GM12878 (cell line): ENCODE results near the gene TMC5. TPM values are rescaled to one million over a fixed set of nuclear protein-coding genes. Genes with fewer than 3 reads are reported as not detected.

Source experiments
- ATAC-seq: fragments of 200-7000 bp; cut with Tn5 transposase; 3 replicates; pipeline ENCODE4 v1.9.1; 2020; ENCODE audit warnings: mild to moderate bottlenecking, moderate library complexity
- BruUV-seq: library from RNA; stranded (reverse); fragments of 400-500 nt; replicated peaks from 2 replicates; lab custom pipeline; 2021; lab: Mats Ljungman, UMichigan
- CTCF ChIA-PET: fragments of 300-600 bp; sonication (Branson Sonifier 250); formaldehyde crosslinking; extraction: SDS; loops from one replicate; lab custom pipeline; 2021; ENCODE audit warnings: inconsistent platforms; lab: Yijun Ruan, JAX
- POLR2A ChIA-PET: fragments of 350-600 bp; formaldehyde crosslinking; extraction: SDS; loops from one replicate; lab custom pipeline; 2021; ENCODE audit warnings: inconsistent platforms; lab: Charles Lee
- RAD21 ChIA-PET: fragments of 300-600 bp; sonication (Branson Sonifier 250); formaldehyde crosslinking; loops from one replicate; lab custom pipeline; 2023; ENCODE audit warnings: antibody characterized with exemption; ENCODE audit not compliant: unreplicated experiment; lab: Charles Lee
- SMC1A ChIA-PET: fragments of 300-600 bp; sonication (Branson Sonifier 250); formaldehyde crosslinking; loops from one replicate; lab custom pipeline; 2023; ENCODE audit not compliant: unreplicated experiment, uncharacterized antibody; lab: Charles Lee
- DNase-seq: peaks from one replicate; pipeline ENCODE4 v3.0.0-alpha.2; 2011; ENCODE audit warnings: low read depth, low spot score
- FAIRE-seq: peaks from 3 replicates; lab custom pipeline; 2011; peaks lifted over from hg19 to GRCh38; lab: Jason Lieb, UNC
- H2AFZ ChIP-seq: 2 replicates; pipeline ENCODE4 v1.6.0; 2011; ENCODE audit warnings: low read depth, low read length, control low read depth; ENCODE audit not compliant: control insufficient read depth
- H3K27ac ChIP-seq: 2 replicates; pipeline ENCODE4 v1.5.1; 2011; ENCODE audit warnings: control low read depth; ENCODE audit not compliant: control insufficient read depth, insufficient read depth
- H3K27me3 ChIP-seq, 2 experiments: replicated peaks in 1 of 2; 2 replicates each; pipeline versions ENCODE4 v1.6.0 to v1.6.1; 2011; ENCODE audit warnings: low read length in 1 of 2; ENCODE audit not compliant: control insufficient read depth in 2 of 2, insufficient read depth in 2 of 2
- H3K36me3 ChIP-seq, 2 experiments: 2 replicates each; pipeline ENCODE4 v1.5.1; 2011; ENCODE audit warnings: low read length in 1 of 2; ENCODE audit not compliant: control insufficient read depth in 2 of 2, insufficient read depth in 2 of 2
- H3K4me1 ChIP-seq: 2 replicates; pipeline ENCODE4 v1.6.1; 2011; ENCODE audit warnings: mild to moderate bottlenecking, low read length, moderate library complexity, mixed read lengths; ENCODE audit not compliant: control insufficient read depth, insufficient read depth
- H3K4me2 ChIP-seq: 2 replicates; pipeline ENCODE4 v1.6.0; 2011; ENCODE audit warnings: control low read depth; ENCODE audit not compliant: control insufficient read depth, insufficient read depth
- H3K4me3 ChIP-seq: fragments of 200-600 bp; sonication (generic); 2 replicates; pipeline ENCODE4 v1.5.1; 2016
- H3K79me2 ChIP-seq: 2 replicates; pipeline ENCODE4 v1.6.0; 2011; ENCODE audit warnings: low read length; ENCODE audit not compliant: control insufficient read depth, insufficient read depth
- H3K9ac ChIP-seq: 2 replicates; pipeline ENCODE4 v1.8.0; 2011; ENCODE audit warnings: low read length, control low read depth, mixed read lengths; ENCODE audit not compliant: control insufficient read depth, insufficient read depth
- H3K9me3 ChIP-seq: replicated peaks from 3 replicates; pipeline ENCODE4 v1.5.1; 2011; ENCODE audit warnings: mild to moderate bottlenecking, low read length; ENCODE audit not compliant: control insufficient read depth, insufficient read depth
- H4K20me1 ChIP-seq: 2 replicates; pipeline ENCODE4 v1.6.0; 2011; ENCODE audit not compliant: control insufficient read depth, insufficient read depth
- CEBPB ChIP-seq, 2 experiments: fragments of 150-350 bp in 1 of 2; IDR thresholded peaks; 2 replicates each; pipeline ENCODE4 v1.6.1; 2012 to 2014; ENCODE audit warnings: low read depth in 2 of 2, low read length in 2 of 2, borderline replicate concordance in 1 of 2, inconsistent platforms in 1 of 2
- CTCF ChIP-seq, 3 experiments: IDR thresholded peaks in 2 of 3; conservative IDR thresholded peaks in 1 of 3; 2 replicates each; pipeline ENCODE4 v1.5.1; 2011; ENCODE audit warnings: low read depth in 3 of 3, low read length in 3 of 3, mild to moderate bottlenecking in 3 of 3, control low read depth in 2 of 3, moderate library complexity in 2 of 3, inconsistent platforms in 1 of 3, mixed read lengths in 1 of 3; ENCODE audit not compliant: control insufficient read depth in 2 of 3, insufficient read depth in 1 of 3; ENCODE audit errors: extremely low read depth in 1 of 3
- E2F4 ChIP-seq: IDR thresholded peaks from 2 replicates; pipeline ENCODE4 v1.6.1; 2012; ENCODE audit warnings: low read depth, low read length, improper control_type of control experiment
- ESRRA ChIP-seq: IDR thresholded peaks from 2 replicates; pipeline ENCODE4 v1.6.1; 2012; ENCODE audit warnings: mild to moderate bottlenecking, low read length, improper control_type of control experiment
- SMAD5 ChIP-seq: IDR thresholded peaks from 2 replicates; pipeline ENCODE4 v1.6.1; 2016; ENCODE audit warnings: antibody characterized with exemption, low read depth
- SRF ChIP-seq, 2 experiments: IDR thresholded peaks; 2 replicates each; pipeline ENCODE4 v1.6.1; 2011; ENCODE audit warnings: low read depth in 2 of 2, low read length in 2 of 2, mild to moderate bottlenecking in 1 of 2, moderate library complexity in 1 of 2
- ZNF687 ChIP-seq: fragments of 450-650 bp; IDR thresholded peaks from 2 replicates; pipeline ENCODE4 v1.6.1; 2017; ENCODE audit warnings: mild to moderate bottlenecking, moderate library complexity
- WGBS: methylation state at CpG from one replicate; pipeline ENCODE4 v1.1.6; 2016; ENCODE audit warnings: low lambda C conversion rate; ENCODE audit not compliant: insufficient replicate concordance, insufficient coverage; ENCODE audit errors: missing lambda C conversion rate; 5-methylcytosine and 5-hydroxymethylcytosine counted together
- in situ Hi-C: fragments of 300-500 bp; cut with MboI; formaldehyde crosslinking; loops from 9 replicates; pipeline ENCODE4 v1.14.3; 2018; ENCODE audit warnings: mixed read lengths
- intact Hi-C: fragments of 100-400 bp; cut with micrococcal nuclease; formaldehyde crosslinking; loops from one replicate; pipeline ENCODE4 v1.14.2; 2022; ENCODE audit not compliant: unreplicated experiment
- polyA plus RNA-seq, 11 experiments: library from polyadenylated mRNA; depleted of rRNA in 4 of 11; unstranded in 6 of 11; stranded (reverse) in 5 of 11; fragments of >200 nt; fragmentation: Nextera tagmentation in 4 of 11; fragmentation: Illumina TruSeq in 1 of 11; extraction: Ambion mirVana in 4 of 11; extraction: Trizol in 1 of 11; gene quantifications; 1 replicate in 1 of 11; 2 replicates in 10 of 11; pipeline versions ENCODE4 v1.2.1 to v1.2.3, GENCODE V29; 2011 to 2016; ENCODE audit warnings: inconsistent platforms in 2 of 11, missing spikeins in 2 of 11, low read depth in 1 of 11
- total RNA-seq, 4 experiments: library from RNA; depleted of rRNA in 3 of 4; stranded (reverse); fragments of >200 nt in 3 of 4; fragmentation: Illumina TruSeq in 1 of 4; extraction: Trizol in 1 of 4; gene quantifications; 2 replicates each; pipeline versions ENCODE4 v1.2.1 to v1.2.3, GENCODE V29; 2013 to 2021
- TF ChIP-seq, protein P1 (sequence below): fragments of 450-650 bp; IDR thresholded peaks from 2 replicates; pipeline ENCODE4 v1.6.1; 2018; ENCODE audit warnings: mild to moderate bottlenecking, low read depth, moderate library complexity; ENCODE audit not compliant: partially characterized antibody

Gene TMC5
- total and polyA plus RNA-seq, 10 of the 15 experiments (the other 5 are each of a cell fraction or from before 2014, with no cell fraction given), result 0.01 to 0.10 (median 0.07) TPM; not detected in 5

GRCh38 chr16:19542138-19542821 lies 124.6 kb downstream of the TMC5 start:
- Histone ChIP-seq H2AFZ (no peak overlapping the region), H4K20me1 (no peaks in the 10 kb centered on the region), H3K4me3 (no peak overlapping the region), H3K4me2 (no peak overlapping the region), H3K9ac (no peak overlapping the region), H3K9me3 (no peaks in the 10 kb centered on the region), H3K4me1 (no peaks in the 10 kb centered on the region), H3K27ac (no peak overlapping the region), H3K79me2 (no peaks in the 10 kb centered on the region), H3K27me3 (no peaks in the 10 kb centered on the region), H3K36me3 (peaks cover 2 to 12% of the 10 kb centered on the region in 2 experiments)
- ChIA-PET RAD21 (interaction anchor here (1.3 kb wide), 1 partner anchor 17 kb away, joined by 3 read pairs; no protein-coding TSS in a partner anchor), SMC1A (interaction anchor here (1.1 kb wide), 1 partner anchor 11 kb away, joined by 3 read pairs; no protein-coding TSS in a partner anchor), POLR2A (no interaction called here), CTCF (interaction anchor here (6.9 kb wide), 1 partner anchor 14 kb away, joined by 51 read pairs; the partner anchor contains the start of gene VPS35L)
- no peak for ATAC-seq
- DNase-seq, result no peak
- in situ Hi-C loops (no loop called here), intact Hi-C loops (no loop called here)
- 97% methylated on average over 3 of the region's 3 CpGs for WGBS
- BruUV-seq, result no TSS peak
- FAIRE-seq, result no peak
- TF ChIP-seq ESRRA (no peak), SRF (IDR thresholded peaks at IDR 0.05; ENCODE audit: low read depth in 2 of 2, low read length in 2 of 2) (no peak), ZNF687 (no peak), SMAD5 (no peak), E2F4 (no peak), CTCF (IDR thresholded peaks at IDR 0.05 in 2 of 3, conservative IDR thresholded peaks at IDR 0.05 in 1 of 3; ENCODE audit: control insufficient read depth in 2 of 3, extremely low read depth in 1 of 3, insufficient read depth in 1 of 3, low read depth in 3 of 3, low read length in 3 of 3) (no peak), CEBPB (IDR thresholded peaks at IDR 0.05; ENCODE audit: borderline replicate concordance in 1 of 2, low read depth in 2 of 2, low read length in 2 of 2) (no peak)
- TF ChIP-seq, protein P1, sequence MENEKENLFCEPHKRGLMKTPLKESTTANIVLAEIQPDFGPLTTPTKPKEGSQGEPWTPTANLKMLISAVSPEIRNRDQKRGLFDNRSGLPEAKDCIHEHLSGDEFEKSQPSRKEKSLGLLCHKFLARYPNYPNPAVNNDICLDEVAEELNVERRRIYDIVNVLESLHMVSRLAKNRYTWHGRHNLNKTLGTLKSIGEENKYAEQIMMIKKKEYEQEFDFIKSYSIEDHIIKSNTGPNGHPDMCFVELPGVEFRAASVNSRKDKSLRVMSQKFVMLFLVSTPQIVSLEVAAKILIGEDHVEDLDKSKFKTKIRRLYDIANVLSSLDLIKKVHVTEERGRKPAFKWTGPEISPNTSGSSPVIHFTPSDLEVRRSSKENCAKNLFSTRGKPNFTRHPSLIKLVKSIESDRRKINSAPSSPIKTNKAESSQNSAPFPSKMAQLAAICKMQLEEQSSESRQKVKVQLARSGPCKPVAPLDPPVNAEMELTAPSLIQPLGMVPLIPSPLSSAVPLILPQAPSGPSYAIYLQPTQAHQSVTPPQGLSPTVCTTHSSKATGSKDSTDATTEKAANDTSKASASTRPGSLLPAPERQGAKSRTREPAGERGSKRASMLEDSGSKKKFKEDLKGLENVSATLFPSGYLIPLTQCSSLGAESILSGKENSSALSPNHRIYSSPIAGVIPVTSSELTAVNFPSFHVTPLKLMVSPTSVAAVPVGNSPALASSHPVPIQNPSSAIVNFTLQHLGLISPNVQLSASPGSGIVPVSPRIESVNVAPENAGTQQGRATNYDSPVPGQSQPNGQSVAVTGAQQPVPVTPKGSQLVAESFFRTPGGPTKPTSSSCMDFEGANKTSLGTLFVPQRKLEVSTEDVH, result no peak
